Activated CD4-positive, alpha-beta memory T cell treated with anti-CD3 and anti-CD28 coated beads, Interleukin-2, amount 10 ng/mL, durations not matched to agents 7 days and 5 days (primary cell): Measurements from ENCODE around the gene LRP5. TPM values are rescaled to one million over a fixed set of nuclear protein-coding genes. Genes with fewer than 3 reads are reported as not detected.

Source experiments
- CTCF ChIA-PET: fragments of 350-600 bp; sonication (Branson Sonifier 250); formaldehyde crosslinking; loops from one replicate; lab custom pipeline; 2021; ENCODE audit warnings: antibody characterized with exemption, inconsistent platforms; lab: Charles Lee
- POLR2A ChIA-PET: fragments of 350-600 bp; sonication (Branson Sonifier 250); formaldehyde crosslinking; loops from one replicate; lab custom pipeline; 2021; ENCODE audit warnings: antibody characterized with exemption; lab: Charles Lee
- DNase-seq: peaks from one replicate; pipeline ENCODE4 v3.0.0-alpha.2; 2020
- H3K27ac Mint-ChIP-seq: one replicate; pipeline ENCODE4 v1.8.0; 2021; ENCODE audit warnings: mild to moderate bottlenecking, mixed read lengths
- H3K27me3 Mint-ChIP-seq: one replicate; pipeline ENCODE4 v1.8.0; 2021; ENCODE audit warnings: mixed read lengths
- H3K36me3 Mint-ChIP-seq: one replicate; pipeline ENCODE4 v1.8.0; 2021; ENCODE audit warnings: low read depth, mixed read lengths
- H3K4me1 Mint-ChIP-seq: one replicate; pipeline ENCODE4 v1.8.0; 2021; ENCODE audit warnings: mixed read lengths
- H3K4me3 Mint-ChIP-seq: one replicate; pipeline ENCODE4 v1.8.0; 2021; ENCODE audit warnings: mild to moderate bottlenecking, mixed read lengths
- H3K9me3 Mint-ChIP-seq: one replicate; pipeline ENCODE4 v1.8.0; 2021; ENCODE audit warnings: mixed read lengths
- total RNA-seq, 2 experiments: library from RNA; stranded (reverse); gene quantifications; one replicate each; pipeline ENCODE4 v1.2.3, GENCODE V29; 2021

The LRP5 gene
- total RNA-seq, 2 experiments from 2014 or later: 12.3 to 13.5 TPM

- Mint-ChIP-seq H3K9me3 (no peaks in the 10 kb centered on the region), H3K36me3 (peaks cover under 1% of the 10 kb centered on the region), H3K4me1 (peaks cover 16% of the 10 kb centered on the region), H3K27ac (no peak overlapping the region), H3K4me3 (no peak overlapping the region), H3K27me3 (no peaks in the 10 kb centered on the region)
- ChIA-PET POLR2A (no interaction called here), CTCF (no interaction called here)
- DNase-seq: no peak
Observed at GRCh38 chr11:68363776-68364175, 51.4 kb downstream of the LRP5 start.

GRCh38 chr11:68364581-68364980 is 52.2 kb downstream of the LRP5 start:
- H3K4me3 Mint-ChIP-seq: no peak overlapping the region
- H3K27ac Mint-ChIP-seq: no peak overlapping the region
- DNase-seq: no peak
- no peaks in the 10 kb centered on the region for H3K27me3 Mint-ChIP-seq
- H3K9me3 Mint-ChIP-seq: no peaks in the 10 kb centered on the region
- H3K36me3 Mint-ChIP-seq: no peaks in the 10 kb centered on the region
- CTCF ChIA-PET: no interaction called here
- H3K4me1 Mint-ChIP-seq: peaks cover 16% of the 10 kb centered on the region
- POLR2A ChIA-PET: no interaction called here

- H3K4me1 Mint-ChIP-seq: peaks cover 20% of the 10 kb centered on the region
- no peaks in the 10 kb centered on the region for H3K9me3 Mint-ChIP-seq
- H3K27ac Mint-ChIP-seq: no peak overlapping the region
- H3K27me3 Mint-ChIP-seq: no peaks in the 10 kb centered on the region
- H3K36me3 Mint-ChIP-seq: no peaks in the 10 kb centered on the region
- no peak overlapping the region for H3K4me3 Mint-ChIP-seq
- ChIA-PET CTCF (no interaction called here), POLR2A (no interaction called here)
- DNase-seq: no peak
Observed at GRCh38 chr11:68365943-68366435, 53.6 kb downstream of the LRP5 start.

- CTCF ChIA-PET: no interaction called here
- H3K27ac Mint-ChIP-seq: no peak overlapping the region
- H3K9me3 Mint-ChIP-seq: no peaks in the 10 kb centered on the region
- no peak overlapping the region for H3K4me3 Mint-ChIP-seq
- H3K27me3 Mint-ChIP-seq: no peaks in the 10 kb centered on the region
- POLR2A ChIA-PET: no interaction called here
- peaks cover 23% of the 10 kb centered on the region for H3K4me1 Mint-ChIP-seq
- no peaks in the 10 kb centered on the region for H3K36me3 Mint-ChIP-seq
- no peak for DNase-seq
Observed at GRCh38 chr11:68367252-68367651, 54.9 kb downstream of the LRP5 start.

- POLR2A ChIA-PET: interaction anchor here (1.8 kb wide), 1 partner anchor 29 kb away, joined by 4 read pairs; no protein-coding TSS in a partner anchor
- Mint-ChIP-seq H3K4me3 (no peak overlapping the region), H3K9me3 (no peaks in the 10 kb centered on the region), H3K4me1 (peaks cover 17% of the 10 kb centered on the region), H3K36me3 (no peaks in the 10 kb centered on the region), H3K27ac (no peak overlapping the region), H3K27me3 (no peaks in the 10 kb centered on the region)
- CTCF ChIA-PET: interaction anchor here (1.1 kb wide), 1 partner anchor 12 kb away, joined by 4 read pairs; no protein-coding TSS in a partner anchor
- DNase-seq: no peak
Observed at GRCh38 chr11:68369756-68370155, 57.4 kb downstream of the LRP5 start.

- POLR2A ChIA-PET: interaction anchor here (0.6 to 1.8 kb wide), 2 partner anchors 30 to 1226 kb away, joined by 3 to 4 read pairs; no protein-coding TSS in a partner anchor
- Mint-ChIP-seq H3K4me3 (no peak overlapping the region), H3K27ac (no peak overlapping the region), H3K9me3 (no peaks in the 10 kb centered on the region), H3K27me3 (no peaks in the 10 kb centered on the region), H3K36me3 (no peaks in the 10 kb centered on the region), H3K4me1 (peaks cover 10% of the 10 kb centered on the region)
- DNase-seq: no peak
- CTCF ChIA-PET: interaction anchor here (1.1 kb wide), 1 partner anchor 12 kb away, joined by 4 read pairs; no protein-coding TSS in a partner anchor
Observed at GRCh38 chr11:68370211-68371111, 58.1 kb downstream of the LRP5 start.

- Mint-ChIP-seq H3K9me3 (no peaks in the 10 kb centered on the region), H3K36me3 (no peaks in the 10 kb centered on the region), H3K4me1 (peaks cover 7% of the 10 kb centered on the region), H3K4me3 (no peak overlapping the region), H3K27me3 (no peaks in the 10 kb centered on the region), H3K27ac (no peak overlapping the region)
- CTCF ChIA-PET: no interaction called here
- DNase-seq: no peak
- POLR2A ChIA-PET: interaction anchor here (1.8 kb wide), 1 partner anchor 31 kb away, joined by 4 read pairs; no protein-coding TSS in a partner anchor
Observed at GRCh38 chr11:68371171-68372041, 59.0 kb downstream of the LRP5 start.

GRCh38 chr11:68372114-68372513 is 59.7 kb downstream of the LRP5 start:
- no peak overlapping the region for H3K27ac Mint-ChIP-seq
- ChIA-PET POLR2A (no interaction called here), CTCF (no interaction called here)
- no peak overlapping the region for H3K4me3 Mint-ChIP-seq
- DNase-seq: no peak
- no peaks in the 10 kb centered on the region for H3K36me3 Mint-ChIP-seq
- H3K27me3 Mint-ChIP-seq: no peaks in the 10 kb centered on the region
- H3K9me3 Mint-ChIP-seq: no peaks in the 10 kb centered on the region
- H3K4me1 Mint-ChIP-seq: peaks cover 7% of the 10 kb centered on the region

GRCh38 chr11:68372625-68373024 is 60.2 kb downstream of the LRP5 start:
- Mint-ChIP-seq H3K27ac (no peak overlapping the region), H3K27me3 (no peaks in the 10 kb centered on the region), H3K4me3 (no peak overlapping the region), H3K9me3 (no peaks in the 10 kb centered on the region), H3K4me1 (peaks cover 7% of the 10 kb centered on the region), H3K36me3 (no peaks in the 10 kb centered on the region)
- POLR2A ChIA-PET: no interaction called here
- CTCF ChIA-PET: no interaction called here
- no peak for DNase-seq

GRCh38 chr11:68373189-68373814 is 60.9 kb downstream of the LRP5 start:
- H3K36me3 Mint-ChIP-seq: no peaks in the 10 kb centered on the region
- H3K4me1 Mint-ChIP-seq: peaks cover 7% of the 10 kb centered on the region
- H3K27me3 Mint-ChIP-seq: no peaks in the 10 kb centered on the region
- no peak overlapping the region for H3K27ac Mint-ChIP-seq
- H3K4me3 Mint-ChIP-seq: no peak overlapping the region
- ChIA-PET CTCF (no interaction called here), POLR2A (no interaction called here)
- no peak for DNase-seq
- no peaks in the 10 kb centered on the region for H3K9me3 Mint-ChIP-seq

- ChIA-PET CTCF (interaction anchor here (0.7 kb wide), 1 partner anchor 164 kb away, joined by 3 read pairs; no protein-coding TSS in a partner anchor), POLR2A (no interaction called here)
- H3K27me3 Mint-ChIP-seq: no peaks in the 10 kb centered on the region
- H3K4me3 Mint-ChIP-seq: no peak overlapping the region
- DNase-seq: no peak
- H3K36me3 Mint-ChIP-seq: no peaks in the 10 kb centered on the region
- H3K27ac Mint-ChIP-seq: no peak overlapping the region
- no peaks in the 10 kb centered on the region for H3K9me3 Mint-ChIP-seq
- H3K4me1 Mint-ChIP-seq: peaks cover 7% of the 10 kb centered on the region
Observed at GRCh38 chr11:68373815-68374501, 61.6 kb downstream of the LRP5 start.

- Mint-ChIP-seq H3K36me3 (no peaks in the 10 kb centered on the region), H3K4me3 (no peak overlapping the region), H3K27ac (no peak overlapping the region), H3K4me1 (peaks cover 10% of the 10 kb centered on the region), H3K27me3 (no peaks in the 10 kb centered on the region), H3K9me3 (no peaks in the 10 kb centered on the region)
- CTCF ChIA-PET: interaction anchor here (0.7 kb wide), 1 partner anchor 165 kb away, joined by 3 read pairs; no protein-coding TSS in a partner anchor
- POLR2A ChIA-PET: no interaction called here
- DNase-seq: no peak
Observed at GRCh38 chr11:68374531-68374930, 62.1 kb downstream of the LRP5 start.
